ENCODE results near the gene BGN.

GRCh38 chrX:153547195-153547594 lies 52.4 kb downstream of the BGN start:
- no peak for TF ChIP-seq MAX (IDR thresholded peaks at IDR 0.05; ENCODE audit: low read depth, low read length)
- no peak for TF ChIP-seq POLR2A (IDR thresholded peaks at IDR 0.05; ENCODE audit: extremely low read depth, insufficient read length)
- TF ChIP-seq CTCF (IDR thresholded peaks at IDR 0.05; ENCODE audit: low read depth, low read length): no peak
- TF ChIP-seq MYC (IDR thresholded peaks at IDR 0.05; ENCODE audit: low read depth, low read length): no peak
